Kidney (tissue), 14 donors: Measurements from ENCODE around the gene ILK. TPM values are rescaled to one million over a fixed set of nuclear protein-coding genes. Genes with fewer than 3 reads are reported as not detected.
A peak's percentile ranks its signal among the peaks of the same experiment; 100 is the strongest.

ENCODE experiments used
- DNase-seq, 5 donors: peaks; one replicate each; pipeline ENCODE4 v3.0.0-alpha.2; 2013 to 2020
- FAIRE-seq: peaks from 2 replicates; lab custom pipeline; 2012; peaks lifted over from hg19 to GRCh38; lab: Jason Lieb, UNC
- H3K27ac ChIP-seq, 2 donors: one replicate each; pipeline ENCODE4 v1.7.0; 2013; ENCODE audit warnings: low read depth in 2 of 2, low read length in 2 of 2, inconsistent platforms in 1 of 2
- H3K27me3 ChIP-seq: one replicate; pipeline ENCODE4 v1.7.1; 2013; ENCODE audit warnings: low read length, inconsistent platforms; ENCODE audit not compliant: control insufficient read depth, insufficient read depth
- H3K36me3 ChIP-seq, 3 donors: one replicate each; pipeline versions ENCODE4 v1.7.0 to v1.7.1; 2013; ENCODE audit warnings: low read length in 3 of 3, control low read depth in 1 of 3, inconsistent platforms in 1 of 3; ENCODE audit not compliant: insufficient read depth in 3 of 3, control insufficient read depth in 2 of 3
- H3K4me1 ChIP-seq, 3 donors: one replicate each; pipeline versions ENCODE4 v1.7.0 to v1.7.1; 2013; ENCODE audit warnings: low read length in 3 of 3, inconsistent platforms in 1 of 3, low read depth in 1 of 3; ENCODE audit not compliant: control insufficient read depth in 2 of 3, insufficient read depth in 2 of 3
- H3K4me3 ChIP-seq, 3 donors: one replicate each; pipeline versions ENCODE4 v1.7.0 to v1.8.1; 2013; ENCODE audit warnings: low read length in 3 of 3, control low read depth in 1 of 3, inconsistent platforms in 1 of 3
- H3K9ac ChIP-seq, 3 donors: one replicate each; pipeline versions ENCODE4 v1.7.0 to v1.7.1; 2013; ENCODE audit warnings: low read length in 3 of 3, control low read depth in 1 of 3, inconsistent platforms in 1 of 3
- H3K9me3 ChIP-seq, 3 donors: one replicate each; pipeline versions ENCODE4 v1.7.0 to v1.7.1; 2013; ENCODE audit warnings: low read length in 3 of 3, control low read depth in 1 of 3, inconsistent platforms in 1 of 3; ENCODE audit not compliant: control insufficient read depth in 2 of 3, insufficient read depth in 1 of 3
- intact Hi-C: fragments of 100-400 bp; cut with DNase I; formaldehyde crosslinking; loops from one replicate; pipeline ENCODE4 v1.11.1; 2022
- polyA plus RNA-seq: library from polyadenylated mRNA; stranded (reverse); fragments of 350-450 nt; fragmentation: Illumina TruSeq; extraction: RNeasy Lipid Tissue Mini Kit (QIAGEN cat#74804); gene quantifications from one replicate; pipeline ENCODE4 v1.2.3, GENCODE V29; 2014; ENCODE audit warnings: low read depth, low replicate concordance; ENCODE audit not compliant: insufficient read depth
- total RNA-seq: library from RNA; stranded (reverse); fragmentation: NEBNext Ultra II Directional; extraction: Animal tissue kit (Norgen Biotek cat#: 25700); gene quantifications from one replicate; pipeline ENCODE4 v1.2.1, GENCODE V29; 2021
- TF ChIP-seq, protein P1 (sequence below): IDR thresholded peaks from 3 replicates; pipeline ENCODE4 v1.5.1; 2012; ENCODE audit warnings: mild to moderate bottlenecking, moderate library complexity, borderline replicate concordance; ENCODE audit not compliant: insufficient read depth; ENCODE audit errors: extremely low read depth
- donor health status: control.
- donor health status: control.
- donor health status: control.
- donor health status: control.
- donor health status: control.
- donor health status: DM: yes; HTN: yes; CAD: no.
- donor health status: Normal renal cell carcinoma (clear cell type).

ILK gene
- total and polyA plus RNA-seq, 2 donors from 2014 or later = 149 to 170 TPM

- Histone ChIP-seq H3K4me1 (peaks cover 0 to 4% (median 0%) of the 10 kb centered on the region in 3 donors), H3K9me3 (no peaks in the 10 kb centered on the region), H3K36me3 (peaks cover 2 to 7% (median 3%) of the 10 kb centered on the region in 3 donors), H3K4me3 (peak overlapping the region in 1 of 3 donors; percentile 37), H3K27ac (no peak overlapping the region), H3K27me3 (no peaks in the 10 kb centered on the region), H3K9ac (no peak overlapping the region)
- FAIRE-seq (no peak), DNase-seq (peak; percentile 53 to 77 (median 66))
- intact Hi-C loops = no loop called here
- TF ChIP-seq, protein P1, sequence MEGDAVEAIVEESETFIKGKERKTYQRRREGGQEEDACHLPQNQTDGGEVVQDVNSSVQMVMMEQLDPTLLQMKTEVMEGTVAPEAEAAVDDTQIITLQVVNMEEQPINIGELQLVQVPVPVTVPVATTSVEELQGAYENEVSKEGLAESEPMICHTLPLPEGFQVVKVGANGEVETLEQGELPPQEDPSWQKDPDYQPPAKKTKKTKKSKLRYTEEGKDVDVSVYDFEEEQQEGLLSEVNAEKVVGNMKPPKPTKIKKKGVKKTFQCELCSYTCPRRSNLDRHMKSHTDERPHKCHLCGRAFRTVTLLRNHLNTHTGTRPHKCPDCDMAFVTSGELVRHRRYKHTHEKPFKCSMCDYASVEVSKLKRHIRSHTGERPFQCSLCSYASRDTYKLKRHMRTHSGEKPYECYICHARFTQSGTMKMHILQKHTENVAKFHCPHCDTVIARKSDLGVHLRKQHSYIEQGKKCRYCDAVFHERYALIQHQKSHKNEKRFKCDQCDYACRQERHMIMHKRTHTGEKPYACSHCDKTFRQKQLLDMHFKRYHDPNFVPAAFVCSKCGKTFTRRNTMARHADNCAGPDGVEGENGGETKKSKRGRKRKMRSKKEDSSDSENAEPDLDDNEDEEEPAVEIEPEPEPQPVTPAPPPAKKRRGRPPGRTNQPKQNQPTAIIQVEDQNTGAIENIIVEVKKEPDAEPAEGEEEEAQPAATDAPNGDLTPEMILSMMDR = no peak
Observed at GRCh38 chr11:6629892-6630631, 26.5 kb downstream of the ILK start.

GRCh38 chr11:6630632-6631291 lies 27.2 kb downstream of the ILK start:
- FAIRE-seq = no peak
- Histone ChIP-seq H3K9me3 (no peaks in the 10 kb centered on the region), H3K36me3 (peaks cover 0 to 7% (median 3%) of the 10 kb centered on the region in 3 donors), H3K4me3 (peak overlapping the region in 1 of 3 donors; percentile 37), H3K9ac (no peak overlapping the region), H3K27ac (no peak overlapping the region), H3K4me1 (peaks cover 0 to 7% (median 0%) of the 10 kb centered on the region in 3 donors), H3K27me3 (no peaks in the 10 kb centered on the region)
- intact Hi-C loops = no loop called here
- TF ChIP-seq, protein P1 = no peak
- peak in 1 of 5 donors; percentile 43 for DNase-seq

DNA sequence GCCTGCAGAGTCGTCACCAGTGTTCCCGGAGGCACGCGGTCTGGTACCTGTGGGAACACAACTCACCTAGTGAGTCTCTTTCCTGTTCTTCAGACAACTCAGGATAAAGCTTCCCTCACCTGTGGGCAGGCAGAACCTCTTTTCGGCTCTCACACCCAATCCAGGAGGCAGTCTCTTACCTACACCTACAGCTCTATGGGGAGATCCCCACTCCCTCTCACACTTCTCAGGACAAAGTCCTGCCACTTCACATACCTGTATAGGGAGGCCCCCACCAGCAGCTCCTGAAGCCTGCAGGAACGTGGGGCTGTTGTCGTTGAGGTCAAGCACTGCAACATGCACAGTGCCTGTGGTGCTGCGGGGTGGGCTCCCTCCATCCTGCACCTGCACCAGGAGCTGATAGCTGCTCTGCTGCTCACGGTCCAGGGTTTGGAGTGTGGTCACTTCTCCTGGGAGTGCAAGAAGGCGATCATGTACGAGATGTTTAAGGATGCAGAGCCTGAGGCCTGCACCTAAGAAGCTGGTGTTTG lies 27.9 kb downstream of the ILK start:
- Histone ChIP-seq H3K9me3 (no peaks in the 10 kb centered on the region), H3K36me3 (peaks cover 0 to 4% (median 3%) of the 10 kb centered on the region in 3 donors), H3K4me3 (no peak overlapping the region), H3K9ac (no peak overlapping the region), H3K27me3 (no peaks in the 10 kb centered on the region), H3K27ac (no peak overlapping the region), H3K4me1 (peaks cover 0 to 10% (median 0%) of the 10 kb centered on the region in 3 donors)
- TF ChIP-seq, protein P1 = no peak
- no peak for FAIRE-seq
- intact Hi-C loops = no loop called here
- peak in 1 of 5 donors; percentile 48 for DNase-seq
